Endodermal cell (in vitro differentiated cells): ENCODE data around the gene CAMK1. TPM values are rescaled to one million over a fixed set of nuclear protein-coding genes. Genes with fewer than 3 reads are reported as not detected.

Source experiments
- DNase-seq: peaks from one replicate; pipeline ENCODE4 v3.0.0-alpha.2; 2017
- H3K27ac ChIP-seq: 2 replicates; pipeline ENCODE4 v1.5.1; 2013; ENCODE audit warnings: mild to moderate bottlenecking, low read depth, low read length, moderate library complexity
- H3K27me3 ChIP-seq: 2 replicates; pipeline ENCODE4 v1.6.1; 2013; ENCODE audit warnings: mild to moderate bottlenecking, low read length, moderate library complexity; ENCODE audit not compliant: insufficient read depth, control insufficient read depth, poor library complexity, severe bottlenecking
- H3K36me3 ChIP-seq: 2 replicates; pipeline ENCODE4 v1.7.0; 2013; ENCODE audit warnings: mild to moderate bottlenecking, low read length, moderate library complexity; ENCODE audit not compliant: control insufficient read depth, insufficient read depth
- H3K4me1 ChIP-seq: one replicate; pipeline ENCODE4 v1.7.0; 2013; ENCODE audit warnings: low read length; ENCODE audit not compliant: control insufficient read depth, insufficient read depth
- H3K4me3 ChIP-seq: 2 replicates; pipeline ENCODE4 v1.5.1; 2013; ENCODE audit warnings: mild to moderate bottlenecking, low read length, moderate library complexity
- H3K9ac ChIP-seq: 2 replicates; pipeline ENCODE4 v1.6.1; 2013; ENCODE audit warnings: mild to moderate bottlenecking, low read length, moderate library complexity; ENCODE audit not compliant: poor library complexity, severe bottlenecking; ENCODE audit errors: extremely low read depth
- H3K9me3 ChIP-seq: 2 replicates; pipeline ENCODE4 v1.6.1; 2013; ENCODE audit warnings: mild to moderate bottlenecking, low read length, moderate library complexity; ENCODE audit not compliant: control insufficient read depth
- H3K27ac Mint-ChIP-seq: 2 replicates; pipeline ENCODE4 v1.8.0; 2020; ENCODE audit warnings: mixed read lengths
- H3K27me3 Mint-ChIP-seq: 2 replicates; pipeline ENCODE4 v1.8.0; 2021; ENCODE audit warnings: mild to moderate bottlenecking, mixed read lengths; ENCODE audit not compliant: insufficient read depth
- H3K36me3 Mint-ChIP-seq: 2 replicates; pipeline ENCODE4 v1.8.0; 2020; ENCODE audit warnings: low read depth, mixed read lengths
- H3K4me1 Mint-ChIP-seq: 2 replicates; pipeline ENCODE4 v1.8.0; 2020; ENCODE audit warnings: mixed read lengths
- H3K4me3 Mint-ChIP-seq: 2 replicates; pipeline ENCODE4 v1.8.0; 2020; ENCODE audit warnings: mild to moderate bottlenecking, moderate library complexity, mixed read lengths
- H3K9me3 Mint-ChIP-seq: 2 replicates; pipeline ENCODE4 v1.8.0; 2020; ENCODE audit warnings: mild to moderate bottlenecking, mixed read lengths
- CTCF ChIP-seq: fragments of 200-600 bp; sonication (generic); conservative IDR thresholded peaks from 2 replicates; pipeline ENCODE4 v1.5.0; 2021; ENCODE audit warnings: antibody characterized with exemption, mild to moderate bottlenecking
- WGBS, 2 experiments: methylation state at CpG; one replicate each; pipeline versions ENCODE4 v1.1.5 to v1.1.7; 2013; ENCODE audit warnings: missing lambda C conversion rate in 2 of 2, mixed read lengths in 1 of 2; ENCODE audit not compliant: insufficient coverage in 1 of 2, insufficient read length in 1 of 2; 5-methylcytosine and 5-hydroxymethylcytosine counted together
- total RNA-seq, 2 donors: library from RNA; stranded (reverse); fragmentation: NEBNext Ultra II Directional in 1 of 2; extraction: Animal tissue kit (Norgen Biotek cat#: 25700) in 1 of 2; gene quantifications; 2 replicates in 1 of 2; 3 replicates in 1 of 2; pipeline ENCODE4 v1.2.1, GENCODE V29; 2021

CAMK1 gene
- total RNA-seq, 2 donors from 2014 or later: 10.1 to 13.3 TPM

GRCh38 chr3:9717563-9717962, 52.2 kb downstream of the CAMK1 start:
- no peak for TF ChIP-seq CTCF
- WGBS, 2 experiments: 92 to 100% methylated on average over 1 of the region's 1 CpG
- Histone ChIP-seq H3K27ac (no peak overlapping the region), H3K9ac (no peak overlapping the region), H3K36me3 (no peaks in the 10 kb centered on the region), H3K4me3 (no peak overlapping the region), H3K27me3 (peaks cover 20% of the 10 kb centered on the region), H3K9me3 (no peaks in the 10 kb centered on the region), H3K4me1 (no peaks in the 10 kb centered on the region)
- Mint-ChIP-seq H3K36me3 (no peaks in the 10 kb centered on the region), H3K27me3 (peaks cover 10% of the 10 kb centered on the region), H3K4me3 (no peak overlapping the region), H3K27ac (no peak overlapping the region), H3K9me3 (no peaks in the 10 kb centered on the region), H3K4me1 (no peaks in the 10 kb centered on the region)
- DNase-seq: no peak

GRCh38 chr3:9716801-9717555, 52.8 kb downstream of the CAMK1 start:
- DNase-seq: no peak
- Mint-ChIP-seq H3K4me3 (no peak overlapping the region), H3K36me3 (no peaks in the 10 kb centered on the region), H3K4me1 (no peaks in the 10 kb centered on the region), H3K9me3 (no peaks in the 10 kb centered on the region), H3K27ac (no peak overlapping the region), H3K27me3 (peaks cover 13% of the 10 kb centered on the region)
- 76 to 78% methylated on average over 2 to 5 of the region's 5 CpGs for WGBS, 2 experiments
- Histone ChIP-seq H3K27me3 (peaks cover 24% of the 10 kb centered on the region), H3K27ac (no peak overlapping the region), H3K9me3 (no peaks in the 10 kb centered on the region), H3K36me3 (no peaks in the 10 kb centered on the region), H3K4me1 (no peaks in the 10 kb centered on the region), H3K9ac (no peak overlapping the region), H3K4me3 (no peak overlapping the region)
- no peak for TF ChIP-seq CTCF

- no peaks in the 10 kb centered on the region for H3K4me1 Mint-ChIP-seq
- Histone ChIP-seq H3K36me3 (no peaks in the 10 kb centered on the region), H3K27me3 (peaks cover 26% of the 10 kb centered on the region), H3K9ac (no peak overlapping the region), H3K9me3 (no peaks in the 10 kb centered on the region), H3K27ac (no peak overlapping the region), H3K4me3 (no peak overlapping the region), H3K4me1 (no peaks in the 10 kb centered on the region)
- no peak overlapping the region for H3K27ac Mint-ChIP-seq
- 61 to 73% methylated on average over 2 to 6 of the region's 6 CpGs for WGBS, 2 experiments
- no peak overlapping the region for H3K4me3 Mint-ChIP-seq
- no peaks in the 10 kb centered on the region for H3K9me3 Mint-ChIP-seq
- peak; percentile 45 for TF ChIP-seq CTCF
- DNase-seq: no peak
- H3K36me3 Mint-ChIP-seq: no peaks in the 10 kb centered on the region
- H3K27me3 Mint-ChIP-seq: peaks cover 16% of the 10 kb centered on the region
Measured at GRCh38 chr3:9715764-9716437, 53.8 kb downstream of the CAMK1 start.
